Small intestine (tissue), 7 donors: Measurements from ENCODE around the gene PRKAB2. TPM values are rescaled to one million over a fixed set of nuclear protein-coding genes. Genes with fewer than 3 reads are reported as not detected.

ENCODE experiments used
- DNase-seq, 2 donors: peaks; one replicate each; pipeline versions ENCODE4 v3.0.0 to v3.0.0-alpha.2; 2013
- FAIRE-seq: peaks from 2 replicates; lab custom pipeline; 2012; peaks lifted over from hg19 to GRCh38; lab: Jason Lieb, UNC
- H3K27ac ChIP-seq, 3 donors: one replicate each; pipeline ENCODE4 v1.5.1; 2013; ENCODE audit warnings: low read length in 2 of 3, mild to moderate bottlenecking in 2 of 3, control low read depth in 1 of 3, inconsistent platforms in 1 of 3, low read depth in 1 of 3, moderate library complexity in 1 of 3
- H3K27me3 ChIP-seq, 3 donors: one replicate each; pipeline ENCODE4 v1.6.1; 2013; ENCODE audit warnings: low read length in 3 of 3, inconsistent platforms in 1 of 3; ENCODE audit not compliant: control insufficient read depth in 3 of 3, insufficient read depth in 3 of 3
- H3K36me3 ChIP-seq, 3 donors: one replicate each; pipeline ENCODE4 v1.6.1; 2013; ENCODE audit warnings: low read length in 3 of 3, inconsistent platforms in 1 of 3, low read depth in 1 of 3, mild to moderate bottlenecking in 1 of 3, moderate library complexity in 1 of 3; ENCODE audit not compliant: control insufficient read depth in 3 of 3, insufficient read depth in 2 of 3
- H3K4me1 ChIP-seq, 3 donors: one replicate each; pipeline ENCODE4 v1.6.1; 2013; ENCODE audit warnings: low read length in 2 of 3, inconsistent platforms in 1 of 3, low read depth in 1 of 3, mild to moderate bottlenecking in 1 of 3, moderate library complexity in 1 of 3; ENCODE audit not compliant: control insufficient read depth in 3 of 3, insufficient read depth in 2 of 3
- H3K4me3 ChIP-seq, 3 donors: one replicate each; pipeline ENCODE4 v1.5.1; 2013; ENCODE audit warnings: low read length in 3 of 3, control low read depth in 1 of 3, inconsistent platforms in 1 of 3, low read depth in 1 of 3, mild to moderate bottlenecking in 1 of 3, moderate library complexity in 1 of 3
- H3K9me3 ChIP-seq, 2 donors: one replicate each; pipeline ENCODE4 v1.6.1; 2013; ENCODE audit warnings: low read depth in 1 of 2, low read length in 1 of 2; ENCODE audit not compliant: control insufficient read depth in 2 of 2, insufficient read depth in 1 of 2
- WGBS, 3 donors: extraction: QIAGEN DNeasy Blood & Tissue Kit; methylation state at CpG; one replicate each; pipeline ENCODE4 v1.1.7; 2013; 5-methylcytosine and 5-hydroxymethylcytosine counted together
- polyA plus RNA-seq, 4 donors: library from polyadenylated mRNA; stranded (reverse) in 3 of 4; unstranded in 1 of 4; fragments of 200-250 nt in 3 of 4; fragments of 120-200 nt in 1 of 4; gene quantifications; one replicate each; pipeline versions ENCODE4 v1.2.1 to v1.2.3, GENCODE V29; 2013
- donor health status: healthy with polysubstance abuse.
- donor health status: control.
- donor health status: control.
- donor health status: Bipolar disorder and iron deficiency.
- donor health status: healthy.

The PRKAB2 gene
- polyA plus RNA-seq, 4 donors: 8.1 to 44.1 (median 24.9) TPM

GRCh38 chr1:147213271-147213670 is 41.0 kb upstream of the PRKAB2 start:
- Histone ChIP-seq H3K4me3 (no peak overlapping the region), H3K9me3 (no peaks in the 10 kb centered on the region), H3K27me3 (no peaks in the 10 kb centered on the region), H3K27ac (no peak overlapping the region), H3K4me1 (peaks cover 5 to 27% (median 10%) of the 10 kb centered on the region in 3 donors), H3K36me3 (peaks cover 0 to 14% (median 6%) of the 10 kb centered on the region in 3 donors)
- no peak for FAIRE-seq
- no peak for DNase-seq

GRCh38 chr1:147211577-147211976 is 39.3 kb upstream of the PRKAB2 start:
- H3K4me1 ChIP-seq: peaks cover 5 to 27% (median 8%) of the 10 kb centered on the region in 3 donors
- H3K4me3 ChIP-seq: no peak overlapping the region
- H3K9me3 ChIP-seq: no peaks in the 10 kb centered on the region
- H3K27me3 ChIP-seq: no peaks in the 10 kb centered on the region
- peaks cover 0 to 12% (median 6%) of the 10 kb centered on the region in 3 donors for H3K36me3 ChIP-seq
- no peak for DNase-seq
- no peak for FAIRE-seq
- 40 to 82% (median 71%) methylated on average over 2 of the region's 2 CpGs for WGBS, 3 donors
- no peak overlapping the region for H3K27ac ChIP-seq

GRCh38 chr1:147210987-147211386 is 38.7 kb upstream of the PRKAB2 start:
- H3K9me3 ChIP-seq: no peaks in the 10 kb centered on the region
- H3K4me3 ChIP-seq: no peak overlapping the region
- peak overlapping the region in 1 of 3 donors; percentile 48 for H3K27ac ChIP-seq
- DNase-seq (peak in 1 of 2 donors; percentile 21), FAIRE-seq (no peak)
- WGBS, 3 donors: 56 to 76% (median 68%) methylated on average over 2 of the region's 2 CpGs
- H3K4me1 ChIP-seq: peaks cover 5 to 25% (median 8%) of the 10 kb centered on the region in 3 donors
- peaks cover 0 to 11% (median 6%) of the 10 kb centered on the region in 3 donors for H3K36me3 ChIP-seq
- H3K27me3 ChIP-seq: no peaks in the 10 kb centered on the region

- peak; percentile 19 for FAIRE-seq
- peaks cover 5 to 21% (median 8%) of the 10 kb centered on the region in 3 donors for H3K4me1 ChIP-seq
- peak overlapping the region in 2 of 3 donors; percentile 7 to 32 for H3K27ac ChIP-seq
- 18 to 69% (median 40%) methylated on average over 3 of the region's 3 CpGs for WGBS, 3 donors
- H3K4me3 ChIP-seq: no peak overlapping the region
- H3K36me3 ChIP-seq: peaks cover 0 to 10% (median 6%) of the 10 kb centered on the region in 3 donors
- DNase-seq: peak; percentile 24 to 69
- no peaks in the 10 kb centered on the region for H3K9me3 ChIP-seq
- H3K27me3 ChIP-seq: no peaks in the 10 kb centered on the region
Measured at GRCh38 chr1:147209825-147210821, 37.9 kb upstream of the PRKAB2 start.

GRCh38 chr1:147208619-147209018 is 36.3 kb upstream of the PRKAB2 start:
- Histone ChIP-seq H3K27ac (no peak overlapping the region), H3K27me3 (no peaks in the 10 kb centered on the region), H3K4me3 (no peak overlapping the region), H3K9me3 (no peaks in the 10 kb centered on the region), H3K36me3 (peaks cover 0 to 7% (median 5%) of the 10 kb centered on the region in 3 donors), H3K4me1 (peaks cover 5 to 21% (median 6%) of the 10 kb centered on the region in 3 donors)
- 94 to 95% (median 94%) methylated on average over 7 of the region's 7 CpGs for WGBS, 3 donors
- DNase-seq: no peak
- no peak for FAIRE-seq

GRCh38 chr1:147207192-147207591 is 34.9 kb upstream of the PRKAB2 start:
- Histone ChIP-seq H3K27me3 (no peaks in the 10 kb centered on the region), H3K36me3 (peaks cover 0 to 9% (median 2%) of the 10 kb centered on the region in 3 donors), H3K9me3 (no peaks in the 10 kb centered on the region), H3K4me3 (no peak overlapping the region), H3K27ac (no peak overlapping the region), H3K4me1 (peaks cover 4 to 17% (median 6%) of the 10 kb centered on the region in 3 donors)
- WGBS, 3 donors: 72 to 86% (median 72%) methylated on average over 1 of the region's 1 CpG
- DNase-seq (no peak), FAIRE-seq (no peak)

GRCh38 chr1:147204080-147204479 is 31.8 kb upstream of the PRKAB2 start:
- Histone ChIP-seq H3K36me3 (peaks cover 0 to 8% (median 2%) of the 10 kb centered on the region in 3 donors), H3K27me3 (no peaks in the 10 kb centered on the region), H3K27ac (no peak overlapping the region), H3K9me3 (no peaks in the 10 kb centered on the region), H3K4me1 (no peaks in the 10 kb centered on the region), H3K4me3 (no peak overlapping the region)
- no peak for FAIRE-seq
- WGBS, 3 donors: 82 to 97% (median 84%) methylated on average over 3 of the region's 3 CpGs
- DNase-seq: no peak

GRCh38 chr1:147202576-147202975 is 30.3 kb upstream of the PRKAB2 start:
- H3K4me1 ChIP-seq: no peaks in the 10 kb centered on the region
- H3K27me3 ChIP-seq: no peaks in the 10 kb centered on the region
- no peak for DNase-seq
- peaks cover 0 to 8% (median 2%) of the 10 kb centered on the region in 3 donors for H3K36me3 ChIP-seq
- H3K4me3 ChIP-seq: no peak overlapping the region
- no peak overlapping the region for H3K27ac ChIP-seq
- FAIRE-seq: no peak
- WGBS, 3 donors: 61 to 74% (median 72%) methylated on average over 2 of the region's 2 CpGs
- no peaks in the 10 kb centered on the region for H3K9me3 ChIP-seq
